ENCODE results near the gene DNAH12. TPM values are rescaled to one million over a fixed set of nuclear protein-coding genes. Genes with fewer than 3 reads are reported as not detected.
"Not testable (repeated sequence)": the region's sequence is repeated elsewhere in the genome, so short reads cannot be mapped to it uniquely, and the experiment has no call there.

Gene DNAH12
- total RNA-seq, 4 donors from 2014 or later, result under 0.01 to 0.03 TPM; not detected in 2

DNA sequence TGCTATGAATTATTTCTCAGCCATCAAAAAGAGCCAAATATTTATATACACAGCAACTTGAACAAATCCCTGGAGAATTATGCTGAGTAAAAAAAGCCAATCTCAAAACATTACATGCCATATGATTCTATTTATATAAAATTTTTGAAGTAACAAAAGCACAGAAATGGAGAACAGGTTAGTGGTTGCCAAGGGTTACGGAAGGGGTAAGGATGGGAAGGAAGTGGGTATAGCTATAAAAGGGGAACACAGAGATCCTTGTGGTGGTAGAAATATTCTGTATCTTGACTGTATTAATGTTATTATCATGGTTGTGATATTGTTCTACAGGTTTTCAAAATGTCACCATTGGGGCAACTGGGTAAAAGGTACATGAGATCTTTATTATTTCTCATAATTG, 189.4 kb downstream of the DNAH12 start:
- Histone ChIP-seq H3K27ac (no peak overlapping the region), H3K4me1 (no peaks in the 10 kb centered on the region), H3K27me3 (no peaks in the 10 kb centered on the region), H3K9me3 (no peaks in the 10 kb centered on the region), H3K4me3 (no peak overlapping the region), H3K36me3 (no peaks in the 10 kb centered on the region)
- no peak for DNase-seq
- TF ChIP-seq POLR2A (IDR thresholded peaks at IDR 0.05), result no peak
- TF ChIP-seq, protein P1, sequence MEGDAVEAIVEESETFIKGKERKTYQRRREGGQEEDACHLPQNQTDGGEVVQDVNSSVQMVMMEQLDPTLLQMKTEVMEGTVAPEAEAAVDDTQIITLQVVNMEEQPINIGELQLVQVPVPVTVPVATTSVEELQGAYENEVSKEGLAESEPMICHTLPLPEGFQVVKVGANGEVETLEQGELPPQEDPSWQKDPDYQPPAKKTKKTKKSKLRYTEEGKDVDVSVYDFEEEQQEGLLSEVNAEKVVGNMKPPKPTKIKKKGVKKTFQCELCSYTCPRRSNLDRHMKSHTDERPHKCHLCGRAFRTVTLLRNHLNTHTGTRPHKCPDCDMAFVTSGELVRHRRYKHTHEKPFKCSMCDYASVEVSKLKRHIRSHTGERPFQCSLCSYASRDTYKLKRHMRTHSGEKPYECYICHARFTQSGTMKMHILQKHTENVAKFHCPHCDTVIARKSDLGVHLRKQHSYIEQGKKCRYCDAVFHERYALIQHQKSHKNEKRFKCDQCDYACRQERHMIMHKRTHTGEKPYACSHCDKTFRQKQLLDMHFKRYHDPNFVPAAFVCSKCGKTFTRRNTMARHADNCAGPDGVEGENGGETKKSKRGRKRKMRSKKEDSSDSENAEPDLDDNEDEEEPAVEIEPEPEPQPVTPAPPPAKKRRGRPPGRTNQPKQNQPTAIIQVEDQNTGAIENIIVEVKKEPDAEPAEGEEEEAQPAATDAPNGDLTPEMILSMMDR (IDR thresholded peaks at IDR 0.05), result no peak
- WGBS, 2 donors, result 50 to 62% methylated on average over 1 of the region's 1 CpG
- intact Hi-C loops (cut with DNase I), result no loop called here

DNA sequence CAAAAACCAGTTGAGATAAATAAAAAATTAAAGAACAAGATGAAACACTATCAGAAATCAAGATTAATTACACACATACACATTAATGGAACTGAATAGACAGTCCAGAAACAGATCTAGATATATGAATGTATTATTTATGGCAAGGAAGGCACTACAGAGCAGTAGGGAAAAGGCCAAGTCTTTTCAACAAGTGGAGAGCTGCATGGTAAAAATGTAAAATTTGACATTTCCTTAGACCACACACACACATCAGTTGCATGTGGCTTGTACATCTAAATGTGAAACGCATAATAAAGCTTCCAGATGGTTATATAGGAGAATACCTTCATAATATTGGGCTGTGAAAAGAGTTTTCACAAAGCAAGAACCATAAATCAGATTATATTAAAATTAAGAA, 193.9 kb downstream of the DNAH12 start:
- Histone ChIP-seq H3K36me3 (no peaks in the 10 kb centered on the region), H3K4me1 (no peaks in the 10 kb centered on the region), H3K27me3 (no peaks in the 10 kb centered on the region), H3K9me3 (no peaks in the 10 kb centered on the region), H3K4me3 (no peak overlapping the region), H3K27ac (no peak overlapping the region)
- 59 to 88% methylated on average over 1 of the region's 1 CpG for WGBS, 2 donors
- DNase-seq, result no peak
- no peak for TF ChIP-seq POLR2A (IDR thresholded peaks at IDR 0.05)
- TF ChIP-seq, protein P1 (IDR thresholded peaks at IDR 0.05), result no peak
- intact Hi-C loops (cut with DNase I), result no loop called here

DNA sequence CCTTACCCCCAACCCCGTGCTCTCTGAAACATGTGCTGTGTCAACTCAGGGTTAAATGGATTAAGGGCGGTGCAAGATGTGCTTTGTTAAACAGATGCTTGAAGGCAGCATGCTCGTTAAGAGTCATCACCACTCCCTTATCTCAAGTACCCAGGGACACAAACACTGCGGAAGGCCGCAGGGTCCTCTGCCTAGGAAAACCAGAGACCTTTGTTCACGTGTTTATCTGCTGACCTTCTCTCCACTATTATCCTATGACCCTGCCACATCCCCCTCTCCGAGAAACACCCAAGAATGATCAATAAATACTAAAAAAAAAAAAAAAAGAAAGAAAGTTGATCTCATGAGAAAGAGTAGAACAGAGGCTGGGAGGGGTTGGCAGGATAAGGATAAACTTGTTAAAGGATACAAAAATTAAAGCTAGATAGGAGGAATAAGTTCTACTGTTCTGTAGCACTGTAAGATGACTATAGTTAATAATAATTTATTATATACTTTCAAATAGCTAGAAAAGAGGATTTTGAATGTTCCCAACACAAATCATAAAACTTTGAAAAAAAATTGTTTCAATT, 205.0 kb downstream of the DNAH12 start:
- intact Hi-C loops (cut with DNase I), result not testable (repeated sequence)

DNA sequence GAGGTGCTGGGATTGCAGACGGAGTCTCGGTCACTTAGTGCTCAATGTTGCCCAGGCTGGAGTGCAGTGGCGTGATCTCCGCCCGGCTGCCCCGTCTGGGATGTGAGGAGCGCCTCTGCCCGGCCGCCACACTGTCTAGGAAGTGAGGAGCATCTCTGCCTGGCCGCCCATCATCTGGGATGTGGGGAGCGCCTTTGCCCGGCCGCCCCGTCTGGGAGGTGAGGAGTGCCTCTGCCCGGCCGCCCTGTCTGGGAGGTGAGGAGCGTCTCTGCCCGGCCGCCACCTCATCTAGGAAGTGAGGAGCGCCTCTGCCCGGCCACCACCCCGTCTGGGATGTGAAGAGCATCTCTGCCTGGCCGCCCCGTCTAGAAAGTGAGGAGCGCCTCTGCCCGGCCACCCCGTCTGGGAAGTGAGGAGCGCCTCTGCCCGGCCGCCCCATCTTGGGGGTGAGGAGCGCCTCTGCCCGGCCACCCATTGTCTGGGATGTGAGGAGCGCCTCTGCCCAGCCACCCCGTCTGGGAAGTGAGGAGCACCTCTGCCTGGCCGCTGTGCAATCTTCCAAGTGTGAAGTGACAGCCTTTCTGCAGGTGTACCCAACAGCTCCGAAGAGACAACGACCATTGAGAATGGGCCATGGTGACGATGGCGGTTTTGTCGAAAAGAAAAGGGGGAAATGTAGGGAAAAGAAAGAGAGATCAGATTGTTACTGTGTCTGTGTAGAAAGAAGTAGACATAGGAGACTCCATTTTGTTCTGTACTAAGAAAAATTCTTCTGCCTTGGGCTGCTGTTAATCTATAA, 205.7 kb downstream of the DNAH12 start:
- intact Hi-C loops (cut with DNase I); H3K27me3 ChIP-seq; H3K9me3 ChIP-seq; DNase-seq; H3K4me1 ChIP-seq; H3K27ac ChIP-seq; H3K36me3 ChIP-seq; H3K4me3 ChIP-seq: not testable (repeated sequence)
- WGBS, 2 donors, result 93 to 97% methylated on average over 5 to 7 of the region's 40 CpGs

More for the DNA sequence above, 205.0 kb downstream of the DNAH12 start:
- H3K4me3 ChIP-seq, H3K4me1 ChIP-seq, H3K27ac ChIP-seq, DNase-seq, H3K27me3 ChIP-seq, H3K36me3 ChIP-seq, H3K9me3 ChIP-seq: not testable (repeated sequence)
- 31 to 40% methylated on average over 3 to 6 of the region's 7 CpGs for WGBS, 2 donors

DNA sequence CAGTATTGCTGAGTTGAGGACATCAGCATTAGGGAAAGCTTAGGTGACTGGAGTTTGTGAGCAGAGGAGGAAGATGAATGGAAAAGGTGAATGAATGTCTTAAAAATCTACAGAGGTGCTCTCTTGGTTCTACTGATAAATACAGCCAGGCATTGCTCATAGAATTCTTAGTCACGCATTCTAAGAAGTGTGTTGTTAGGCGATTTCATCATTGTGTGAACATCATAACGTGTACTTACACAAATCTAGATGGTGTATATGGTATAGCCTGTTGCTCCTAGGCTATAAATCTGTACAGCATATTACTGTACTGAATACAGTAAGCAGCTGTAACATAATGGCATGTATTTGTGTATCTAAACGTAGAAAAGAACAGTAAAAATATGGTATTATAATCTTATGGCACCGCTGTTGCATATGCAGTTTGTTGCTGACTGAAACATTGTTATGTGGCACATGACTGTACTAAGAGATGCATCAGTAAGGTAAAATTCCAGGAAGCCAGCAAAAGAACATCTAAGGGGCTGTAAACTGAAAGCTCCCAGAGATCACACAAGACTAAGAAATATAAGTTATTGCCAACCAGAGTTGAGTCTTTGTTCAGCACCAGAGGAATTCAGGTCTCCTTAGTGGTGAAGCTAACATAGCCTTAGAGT, 208.7 kb downstream of the DNAH12 start:
- H3K9me3 ChIP-seq, result no peaks in the 10 kb centered on the region
- no peaks in the 10 kb centered on the region for H3K36me3 ChIP-seq
- no peak overlapping the region for H3K4me3 ChIP-seq
- intact Hi-C loops (cut with DNase I), result no loop called here
- no peaks in the 10 kb centered on the region for H3K4me1 ChIP-seq
- H3K27me3 ChIP-seq, result peaks cover 0 to 5% (median 0%) of the 10 kb centered on the region in 4 donors
- 73 to 74% methylated on average over 5 of the region's 5 CpGs for WGBS, 2 donors
- no peak for DNase-seq
- no peak overlapping the region for H3K27ac ChIP-seq
- no peak for TF ChIP-seq POLR2A (IDR thresholded peaks at IDR 0.05)
- TF ChIP-seq, protein P1 (IDR thresholded peaks at IDR 0.05), result no peak

DNA sequence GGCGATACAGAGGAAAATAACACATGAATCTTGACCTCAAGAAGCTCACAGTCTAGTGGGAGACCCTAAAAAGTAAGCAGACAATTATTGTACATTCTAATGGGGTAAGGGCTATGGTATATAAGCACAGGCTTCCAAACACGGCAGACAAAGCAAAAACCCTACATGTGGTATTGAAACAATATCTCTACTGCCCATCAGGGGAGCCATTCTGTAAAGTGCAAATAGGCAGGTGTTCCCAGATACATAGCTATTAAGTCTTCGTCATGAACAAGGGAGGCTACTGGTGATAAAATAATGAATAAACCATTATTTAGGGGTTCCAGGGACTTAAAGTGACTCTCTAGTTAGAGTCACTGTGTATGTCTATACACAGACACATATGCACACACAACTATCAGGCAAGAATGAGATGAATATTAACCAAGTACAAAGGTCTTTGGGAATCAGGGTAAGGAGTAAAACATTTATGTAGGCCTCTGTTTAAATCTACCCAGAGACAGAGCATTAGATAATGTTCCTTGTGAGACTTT, 213.0 kb downstream of the DNAH12 start:
- Histone ChIP-seq H3K4me3 (no peak overlapping the region), H3K36me3 (no peaks in the 10 kb centered on the region), H3K27me3 (no peaks in the 10 kb centered on the region), H3K27ac (no peak overlapping the region), H3K9me3 (no peaks in the 10 kb centered on the region), H3K4me1 (no peaks in the 10 kb centered on the region)
- intact Hi-C loops (cut with DNase I), result no loop called here
- 82 to 88% methylated on average over 3 of the region's 3 CpGs for WGBS, 2 donors
- TF ChIP-seq, protein P1 (IDR thresholded peaks at IDR 0.05), result no peak
- DNase-seq, result no peak

DNA sequence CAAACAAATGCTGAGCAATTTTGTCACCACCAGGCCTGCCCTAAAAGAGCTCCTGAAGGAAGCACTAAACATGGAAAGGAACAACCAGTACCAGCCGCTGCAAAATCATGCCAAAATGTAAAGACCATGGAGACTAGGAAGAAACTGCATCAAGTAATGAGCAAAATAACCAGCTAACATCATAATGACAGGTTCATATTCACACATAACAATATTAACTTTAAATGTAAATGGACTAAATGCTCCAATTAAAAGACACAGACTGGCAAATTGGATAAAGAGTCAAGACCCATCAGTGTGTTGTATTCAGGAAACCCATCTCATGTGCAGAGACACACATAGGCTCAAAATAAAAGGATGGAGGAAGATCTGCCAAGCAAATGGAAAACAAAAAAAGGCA, 217.6 kb downstream of the DNAH12 start:
- H3K36me3 ChIP-seq; H3K27me3 ChIP-seq; H3K27ac ChIP-seq; DNase-seq; H3K4me3 ChIP-seq; H3K9me3 ChIP-seq; intact Hi-C loops (cut with DNase I); H3K4me1 ChIP-seq: not testable (repeated sequence)
- WGBS, 2 donors, result 94 to 100% methylated on average over 1 of the region's 1 CpG

Data from esophagus squamous epithelium (tissue), 5 donors.